Amniotic stem cell (primary cell): ENCODE measurements around the gene SIGLEC12.

Source experiments
- DNase-seq: peaks from one replicate; lab custom pipeline; 2025; lab: John Stamatoyannopoulos, UW

SIGLEC12 gene

DNA sequence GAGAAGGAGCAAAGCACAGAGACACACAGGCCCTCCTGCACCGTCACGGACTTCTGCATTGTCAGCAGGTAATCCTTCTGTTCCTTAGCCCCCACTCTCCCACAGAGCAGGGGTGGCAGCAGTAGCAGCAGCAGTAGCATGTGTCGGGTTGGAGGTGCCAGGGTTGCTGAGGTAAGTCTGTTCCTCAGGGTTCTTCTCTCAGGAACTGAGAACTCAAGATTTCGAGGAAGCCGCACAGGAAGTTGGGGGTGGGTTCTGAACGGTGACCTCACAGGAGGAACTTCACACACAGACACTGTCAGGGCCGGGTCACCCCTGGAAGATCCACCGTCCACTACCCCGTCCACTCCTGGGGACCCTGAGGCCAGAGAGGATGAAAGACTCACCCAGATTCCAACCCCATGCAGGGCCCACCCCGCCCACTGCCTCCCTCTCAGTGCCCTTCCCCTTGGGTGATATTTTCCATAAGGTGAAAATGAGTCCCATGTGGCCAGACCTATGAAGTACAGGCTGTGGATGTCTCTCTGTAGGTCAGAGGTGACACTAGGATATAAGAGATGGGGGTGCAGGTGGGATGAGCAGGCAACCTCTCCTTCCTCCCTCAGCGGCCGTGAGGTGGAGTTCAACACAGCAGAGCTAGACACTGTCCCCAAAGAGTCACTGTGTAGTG is at the start of gene SIGLEC12:
TSS of gene SIGLEC12 (minus strand) at position 207 of the 670 bp plus-strand sequence. CDS start at position 140, 67 bp downstream.
- no peak for DNase-seq

DNA sequence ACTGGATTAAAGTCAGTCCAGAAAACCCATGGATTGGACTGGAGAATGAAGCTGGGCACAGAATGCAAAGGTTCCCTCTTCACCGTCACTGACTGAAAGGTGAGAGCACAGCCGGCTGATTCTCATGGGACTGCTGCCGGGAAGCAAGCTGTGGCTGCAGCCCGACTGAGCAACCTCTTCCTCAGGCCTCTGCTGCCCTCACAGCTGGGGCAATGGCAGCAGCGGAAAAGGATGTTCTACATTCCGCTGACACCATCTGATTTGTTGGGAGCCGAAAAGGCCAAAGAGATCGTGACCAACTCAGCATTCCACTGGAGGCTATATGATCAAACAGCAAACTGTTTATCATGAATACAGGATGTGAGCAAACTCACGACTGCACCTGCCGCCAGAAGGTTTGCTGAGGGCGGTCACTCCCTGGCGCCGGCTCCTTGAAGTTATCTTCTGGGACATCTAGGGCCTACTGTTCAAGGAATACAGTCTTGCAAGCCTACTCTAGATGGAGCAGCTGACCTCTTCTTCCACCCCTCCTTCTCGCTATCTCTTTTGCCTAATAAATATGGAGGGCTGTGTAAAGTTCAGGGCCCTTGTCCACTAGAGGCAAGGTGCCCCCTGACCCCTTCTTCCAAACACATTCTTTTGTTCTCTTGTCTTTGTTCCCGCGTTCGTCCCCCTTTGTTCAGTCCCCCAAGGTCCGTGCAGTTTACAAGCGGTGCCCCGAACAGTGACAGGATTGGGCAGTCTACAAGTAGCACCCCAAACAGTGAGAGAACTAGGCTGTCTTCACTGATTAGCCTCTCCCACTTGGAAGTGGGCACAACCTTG is 49.5 kb upstream of the SIGLEC12 start:
- DNase-seq: no peak

DNA sequence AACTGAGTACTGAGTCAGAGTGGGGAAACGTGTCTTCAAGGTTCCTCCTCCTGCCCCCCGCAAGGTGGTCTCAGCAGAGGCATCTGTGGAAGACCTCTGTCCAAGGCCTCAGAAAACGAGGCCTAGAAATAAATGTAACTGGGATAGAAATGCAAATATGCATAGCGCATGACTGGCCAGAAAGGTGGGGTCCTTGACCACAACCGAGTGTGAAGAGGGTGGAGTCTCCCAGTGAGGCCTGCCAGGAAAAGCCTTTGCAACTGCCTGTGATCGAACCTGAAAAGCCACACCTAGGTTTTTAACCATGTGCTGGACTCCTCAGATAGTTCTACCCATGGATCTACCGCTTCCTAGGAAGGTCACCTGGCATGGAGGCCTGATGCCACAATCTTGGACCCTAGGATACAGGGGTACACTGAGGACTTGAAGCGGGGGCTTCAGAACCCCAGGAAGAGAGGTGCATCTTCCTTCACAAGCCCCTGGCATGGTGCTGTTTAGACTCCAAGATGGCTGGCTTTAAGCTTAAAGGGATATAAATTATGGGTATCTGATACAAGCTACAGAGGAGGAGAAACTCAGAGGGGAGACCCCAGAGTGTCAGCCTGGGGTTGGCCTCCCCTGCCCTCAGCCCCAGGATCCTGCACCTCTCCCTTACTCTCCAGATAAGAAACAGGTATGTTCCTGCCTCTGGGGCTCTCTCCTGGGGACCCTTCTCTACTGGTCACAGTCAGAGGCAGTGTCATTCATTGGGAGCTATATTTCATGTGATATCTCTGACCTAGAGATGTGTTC is 48.1 kb upstream of the SIGLEC12 start:
- DNase-seq: no peak

DNA sequence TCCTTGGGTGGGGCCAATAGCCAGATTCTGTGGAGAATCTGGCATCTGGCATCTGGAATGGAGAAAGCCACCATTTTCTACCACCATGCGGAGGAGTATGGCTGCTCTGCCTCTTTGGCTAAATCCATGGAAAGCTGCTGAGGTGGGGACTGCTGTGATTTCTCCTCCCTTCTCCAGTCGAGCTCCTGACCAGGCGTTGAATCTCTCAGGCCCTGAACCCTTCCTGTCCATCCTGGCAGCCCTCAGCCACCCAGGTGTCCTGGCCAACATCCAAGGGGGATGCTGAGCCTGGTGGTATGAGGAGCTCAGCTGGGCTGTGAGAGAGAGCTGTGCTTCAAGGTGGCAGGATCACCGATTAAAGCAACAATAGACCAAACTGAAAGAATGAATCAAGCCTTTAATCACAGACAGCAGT is 47.3 kb upstream of the SIGLEC12 start:
- no peak for DNase-seq

DNA sequence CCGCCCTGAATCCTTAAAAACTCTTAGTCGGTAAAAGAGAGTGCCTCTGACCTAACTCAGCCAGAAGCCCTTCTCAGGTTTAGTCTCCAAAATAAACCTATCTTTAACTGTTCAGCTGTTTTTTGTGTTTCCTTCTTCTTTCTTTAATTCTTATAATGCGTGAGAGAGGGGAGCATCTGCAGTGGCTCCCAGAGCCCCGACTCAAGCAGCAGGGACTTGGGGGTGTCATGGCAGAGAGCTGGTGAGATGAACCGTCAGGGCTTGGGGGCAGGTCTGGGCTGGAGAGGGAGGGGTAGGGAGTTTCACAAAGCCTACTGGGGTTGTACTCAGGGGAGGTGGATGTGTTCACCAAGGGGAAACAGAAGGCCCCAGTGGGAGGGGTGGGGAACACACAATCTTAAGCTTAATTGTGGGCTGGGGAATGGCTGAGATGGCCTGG is 46.6 kb upstream of the SIGLEC12 start:
- DNase-seq: no peak

DNA sequence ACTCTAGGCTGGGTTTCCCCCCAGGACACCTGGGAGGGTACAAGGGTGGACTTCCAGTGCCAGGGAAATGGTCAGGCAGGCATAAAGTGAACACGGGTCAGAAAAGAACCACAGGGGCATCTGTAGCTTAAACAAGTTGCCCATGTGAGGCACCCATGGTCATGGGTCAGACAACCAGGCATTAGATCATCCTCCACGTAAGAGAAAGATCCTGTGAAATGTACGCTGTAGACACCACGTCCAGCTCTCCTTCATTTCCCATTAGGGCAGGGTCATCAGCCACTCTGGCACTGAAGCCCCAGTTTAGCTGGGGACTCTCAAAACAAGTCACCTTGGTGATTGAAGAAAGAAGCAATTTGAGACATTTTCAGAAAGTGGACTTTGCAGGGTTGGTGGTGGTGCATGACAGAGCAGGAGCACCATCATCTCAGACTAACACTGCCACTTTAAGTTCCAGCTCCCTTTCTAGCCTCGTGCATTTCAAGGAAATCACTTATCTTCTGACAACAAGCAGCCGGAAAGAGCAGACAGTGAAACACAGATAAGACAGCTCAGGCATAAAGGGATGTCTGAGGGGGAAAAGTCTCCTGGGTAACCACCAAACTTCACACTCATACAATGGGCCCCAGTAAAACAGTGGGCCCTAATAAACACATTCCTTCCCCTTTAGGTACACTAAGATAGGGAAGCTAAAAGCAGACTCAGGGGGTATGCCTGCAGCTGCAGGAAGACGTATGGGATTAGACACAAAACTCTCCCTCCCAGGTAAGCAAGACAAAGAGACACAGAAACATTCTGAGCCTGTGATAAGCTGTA is 46.0 kb upstream of the SIGLEC12 start:
- DNase-seq: no peak

DNA sequence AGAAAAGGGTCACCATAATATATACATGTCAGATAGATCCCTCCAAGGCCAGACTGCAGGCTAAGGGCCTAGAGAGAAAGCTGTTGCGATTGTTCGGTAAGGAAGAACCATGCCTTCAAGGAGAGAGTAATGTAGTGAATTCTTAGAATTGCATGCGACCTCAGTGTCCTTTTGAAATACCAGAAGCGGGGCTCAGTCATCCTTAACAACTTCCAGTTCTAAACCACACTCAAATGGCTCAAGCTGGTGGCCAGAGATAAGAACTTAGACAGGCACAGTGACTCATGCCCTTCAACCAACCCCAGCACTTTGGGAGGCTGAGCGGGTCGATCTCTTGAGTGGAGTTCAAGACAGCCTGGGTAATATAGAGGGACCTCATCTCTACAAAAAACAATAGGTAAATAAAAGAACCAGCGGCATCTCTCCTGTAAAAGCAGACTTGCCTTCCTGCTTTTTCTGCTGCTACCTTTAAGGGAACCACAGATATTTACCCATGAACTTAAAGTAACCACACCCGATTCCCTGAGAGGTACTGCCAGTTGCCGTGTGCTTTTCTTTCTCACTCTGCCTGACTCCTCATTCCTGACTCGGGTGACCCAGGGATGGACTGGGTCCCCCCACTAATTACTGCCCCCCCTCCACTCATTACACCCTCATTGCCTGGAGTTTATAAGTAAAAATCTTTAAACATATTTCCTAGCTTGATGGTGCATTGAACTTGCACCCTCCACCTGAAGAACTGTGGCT is 45.2 kb upstream of the SIGLEC12 start:
- DNase-seq: no peak

DNA sequence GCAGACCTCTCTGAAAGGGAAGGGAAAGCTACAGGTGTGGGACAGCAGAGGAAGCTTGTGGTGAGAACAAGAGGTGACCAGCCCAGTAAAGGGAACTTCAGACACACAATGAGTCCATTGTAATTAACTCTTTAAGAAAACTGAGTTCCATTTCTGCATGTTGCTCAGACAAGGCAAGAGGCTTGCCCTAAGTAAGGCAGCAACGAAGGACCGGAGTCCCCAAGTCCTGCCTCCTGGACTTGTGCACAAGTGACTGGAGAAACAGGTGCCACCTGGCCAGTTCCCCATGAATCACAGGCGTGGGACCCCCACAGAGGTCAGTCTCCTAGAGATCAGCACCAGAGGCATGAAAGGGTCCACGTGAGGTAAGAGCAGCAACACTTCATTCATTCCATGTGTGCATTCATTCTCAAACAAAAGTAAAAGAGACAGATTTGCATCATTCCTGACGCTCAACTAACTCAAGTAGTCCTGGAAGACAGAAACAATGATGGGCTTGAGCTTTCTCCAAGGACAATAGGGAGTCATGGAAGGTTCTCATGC is 44.6 kb upstream of the SIGLEC12 start:
- DNase-seq: no peak

DNA sequence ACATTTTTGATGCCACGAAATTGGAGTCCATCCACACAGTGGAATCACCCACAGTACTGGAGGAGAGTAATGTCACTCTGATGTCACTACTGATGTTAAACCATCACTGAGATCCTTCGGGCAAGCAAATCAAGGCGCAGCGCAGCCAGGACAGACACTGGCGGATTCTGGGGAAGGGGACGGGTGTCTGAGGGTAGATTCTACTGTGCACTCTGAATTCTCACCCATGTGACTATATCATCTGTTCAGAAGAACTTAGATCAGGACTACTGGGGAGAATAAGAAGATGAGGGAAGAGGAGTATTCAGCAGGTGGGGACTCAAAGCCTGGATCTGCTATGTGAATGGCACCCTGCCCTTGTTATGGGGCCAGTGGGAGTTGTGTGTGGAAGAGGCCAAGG is 42.4 kb upstream of the SIGLEC12 start:
- DNase-seq: no peak

DNA sequence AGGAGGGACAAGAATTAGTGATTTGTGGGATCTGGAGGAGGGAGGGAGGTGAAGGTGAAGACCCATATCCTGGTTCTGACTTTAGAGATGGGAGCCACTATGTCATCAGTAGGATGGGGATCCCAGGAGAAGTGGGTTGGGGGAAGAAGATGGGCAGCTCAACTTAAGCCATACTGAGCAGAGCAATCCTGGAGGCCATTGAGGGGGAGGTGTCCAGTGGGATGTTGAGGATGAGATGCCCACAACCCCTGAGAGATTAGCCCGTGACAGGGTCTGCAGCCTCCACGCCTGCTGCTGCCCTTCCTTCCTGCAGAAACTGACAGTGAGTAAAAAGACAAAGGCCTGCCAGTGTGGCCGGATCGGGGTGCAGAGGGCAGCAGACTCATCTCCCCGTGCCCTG is 41.1 kb upstream of the SIGLEC12 start:
- no peak for DNase-seq

DNA sequence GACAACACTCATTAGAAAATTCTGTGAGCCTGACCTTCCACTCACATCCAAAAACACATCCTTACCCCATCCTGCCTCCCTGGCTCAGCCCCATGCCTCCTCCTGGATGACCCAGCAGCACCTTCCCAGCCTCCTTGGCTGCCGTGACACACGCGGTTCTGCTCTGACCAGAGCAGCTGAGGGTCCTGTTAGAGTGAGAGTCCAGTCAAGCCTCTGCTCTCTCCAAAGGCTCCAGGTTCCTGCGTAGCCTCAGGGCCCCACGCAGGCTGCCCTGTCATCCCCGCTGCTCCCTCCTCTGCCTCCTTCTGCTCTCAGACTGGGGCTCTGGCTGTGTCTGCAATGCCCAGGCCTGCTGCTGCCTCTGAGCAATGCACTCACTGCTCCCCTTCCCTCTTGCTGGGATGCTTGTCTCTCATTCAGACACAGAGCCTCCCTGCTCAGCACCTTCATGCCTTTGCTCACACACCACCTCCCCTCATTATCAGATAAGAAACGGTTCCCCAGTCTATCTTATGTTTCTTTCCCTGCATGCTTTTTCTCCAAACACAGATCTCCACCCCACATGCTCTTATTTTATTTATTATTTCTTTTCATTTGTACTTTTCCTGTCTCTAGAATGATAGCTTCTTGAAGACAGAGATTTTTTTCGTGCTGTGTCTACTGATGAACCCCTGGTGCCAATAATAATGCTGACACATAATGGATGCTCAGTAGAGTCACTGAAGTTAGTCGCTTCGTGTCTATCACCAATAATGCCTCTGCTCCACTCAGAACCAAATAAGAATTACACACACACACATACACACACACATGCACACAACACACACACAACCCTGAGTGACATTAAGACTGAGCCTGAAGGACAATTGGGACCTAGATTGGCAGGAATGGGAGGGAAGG is 40.1 kb upstream of the SIGLEC12 start:
- no peak for DNase-seq

DNA sequence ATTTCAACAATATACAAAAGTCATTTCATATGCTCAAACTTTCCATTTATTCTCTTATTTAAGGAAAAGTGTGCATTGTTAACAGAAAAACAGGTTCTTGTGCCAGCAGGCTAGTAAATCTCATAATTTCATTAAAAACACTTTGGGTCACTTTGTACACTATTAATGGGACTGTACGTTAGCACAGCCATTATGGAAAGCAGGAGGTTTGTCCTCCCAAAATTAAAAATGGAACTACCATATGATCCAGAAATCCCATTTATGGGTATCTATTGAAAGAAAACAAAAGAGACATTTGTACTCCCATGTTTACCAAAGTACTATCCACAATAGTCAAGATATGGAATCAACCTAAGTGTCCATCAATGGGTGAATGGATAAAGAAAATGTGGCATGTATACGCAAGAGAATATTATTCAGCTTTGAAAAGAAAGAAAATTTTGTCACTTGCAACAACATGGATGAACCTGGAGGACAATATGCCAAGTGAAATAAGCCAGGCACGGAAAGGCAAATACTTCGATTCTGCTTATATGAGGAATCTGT is 38.3 kb upstream of the SIGLEC12 start:
- no peak for DNase-seq

DNA sequence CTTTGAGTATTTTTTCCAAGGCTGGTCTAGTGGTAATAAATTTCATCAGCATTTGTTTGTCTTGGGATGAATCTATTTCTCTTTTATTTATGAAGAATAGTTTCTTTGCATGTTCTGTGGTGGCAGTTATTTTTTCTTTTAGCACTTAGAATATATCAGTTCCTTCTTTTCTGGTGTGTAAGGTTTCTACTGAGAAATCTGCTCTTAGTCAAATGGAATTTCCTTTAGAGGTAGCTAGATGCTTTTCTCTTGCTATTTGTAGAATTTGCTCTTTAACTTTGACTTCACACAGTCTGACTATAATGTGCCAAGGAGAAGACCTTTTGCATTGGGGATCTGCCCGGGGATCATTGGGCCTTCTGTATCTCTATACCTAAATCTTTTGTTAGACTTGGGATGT is 33.9 kb upstream of the SIGLEC12 start:
- DNase-seq: no peak

DNA sequence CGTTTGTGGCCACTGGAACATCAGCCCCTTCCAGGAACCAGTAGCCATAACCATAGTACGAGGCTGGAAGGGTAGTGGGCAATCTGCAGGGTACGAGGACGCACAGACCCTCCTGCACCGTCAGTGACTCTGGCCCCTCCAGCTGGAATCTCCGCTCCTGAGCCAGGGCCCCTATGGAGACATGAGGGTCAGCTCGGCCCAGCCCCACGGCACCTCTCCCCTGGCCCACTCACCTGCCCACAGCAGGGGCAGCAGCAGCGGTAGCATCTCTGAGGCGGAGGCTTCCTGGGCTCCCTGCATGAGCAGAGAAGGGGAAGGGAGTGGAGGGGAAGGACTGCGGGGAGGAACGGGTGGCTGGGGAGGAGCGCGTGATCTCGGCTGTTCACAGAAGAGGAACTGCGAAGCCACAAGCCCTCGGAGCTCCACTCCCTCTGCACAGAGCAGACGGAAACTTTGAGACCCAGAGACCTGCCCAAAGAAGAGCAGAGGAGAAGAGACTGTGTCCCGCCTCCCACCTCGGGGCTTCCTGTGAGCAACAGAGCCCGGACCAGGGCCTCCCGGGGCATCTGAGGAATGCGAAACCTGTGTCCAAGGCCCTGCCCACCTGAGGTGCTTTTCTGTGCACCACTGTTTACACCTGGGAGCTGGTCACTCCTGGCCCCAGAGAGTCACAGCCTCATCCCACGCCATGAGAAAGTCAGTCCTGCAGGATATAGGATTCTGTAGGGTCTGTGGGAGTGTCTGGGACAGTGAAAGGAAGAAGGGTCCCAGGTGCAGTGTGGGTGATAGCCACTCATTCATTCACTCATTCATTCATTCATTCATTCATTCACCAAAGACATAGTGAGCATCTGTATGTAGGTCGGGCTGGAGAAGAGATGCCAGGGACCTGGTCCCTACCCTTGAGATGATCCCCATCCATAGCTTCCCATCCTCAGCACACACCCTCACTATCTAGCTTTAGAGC is 30.0 kb upstream of the SIGLEC12 start, which contains the start of gene SIGLEC6:
TSS of gene SIGLEC6 (minus strand) at position 322 of the 967 bp plus-strand sequence. CDS start at position 300, 22 bp downstream.
- DNase-seq: no peak

DNA sequence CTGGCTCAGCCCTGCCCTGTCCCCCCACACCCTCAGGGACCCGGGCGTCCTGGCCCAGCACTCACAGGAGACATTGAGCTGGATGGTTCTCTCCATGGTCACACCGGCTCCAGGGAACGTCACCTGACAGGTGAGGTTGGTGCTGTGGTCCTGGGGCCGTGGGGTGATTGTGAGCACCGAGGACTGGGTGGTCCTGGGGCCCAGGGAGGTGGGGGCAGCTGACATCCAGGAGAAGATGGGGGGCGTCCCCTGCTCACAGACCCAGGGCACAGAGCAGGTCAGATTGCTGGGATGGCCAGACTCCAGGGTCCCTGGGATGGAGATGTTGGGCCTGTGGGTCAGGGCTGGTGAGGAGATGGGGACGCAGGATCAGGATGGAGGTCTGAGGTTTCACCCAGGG is 29.0 kb upstream of the SIGLEC12 start:
- DNase-seq: no peak

DNA sequence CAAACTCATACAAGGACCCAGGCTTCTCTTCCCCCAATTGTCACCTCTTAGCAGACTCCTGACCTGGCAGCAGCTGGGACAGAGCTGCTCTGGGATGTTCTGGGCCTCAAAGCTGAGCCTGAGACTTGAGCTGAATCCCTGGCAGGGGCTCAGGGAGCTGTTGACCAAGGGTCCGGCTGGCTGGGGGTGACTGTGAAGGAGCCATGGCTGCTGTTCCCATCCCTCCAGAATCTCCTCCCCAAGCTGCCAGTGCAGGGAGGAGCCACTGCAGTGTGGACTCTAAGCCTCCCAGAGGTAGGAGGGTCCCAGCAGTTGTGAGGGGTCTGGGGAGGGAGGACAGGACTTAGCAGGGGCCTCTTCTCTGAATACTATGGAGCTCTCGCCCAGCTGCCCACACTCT is 27.7 kb upstream of the SIGLEC12 start:
- DNase-seq: no peak

DNA sequence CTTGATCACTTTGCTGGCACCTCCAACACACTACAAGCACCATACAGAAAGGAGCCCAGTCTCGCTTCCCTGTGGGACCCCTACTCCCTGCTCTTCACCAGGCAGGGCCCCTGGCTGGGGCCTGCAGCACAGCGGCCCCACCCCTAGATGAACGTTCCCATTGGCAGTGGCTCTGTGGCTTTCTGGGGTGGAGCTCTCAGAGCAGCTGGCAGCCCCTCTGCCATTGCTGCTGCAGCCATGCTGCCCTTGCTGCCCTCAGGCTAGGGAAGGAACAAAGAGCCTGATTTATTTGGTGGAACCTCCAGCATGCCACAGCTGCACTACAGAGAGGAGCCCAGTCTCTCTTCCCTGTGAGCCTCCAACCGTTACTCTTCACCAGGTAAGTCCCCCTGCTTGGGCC is 24.1 kb upstream of the SIGLEC12 start:
- no peak for DNase-seq

DNA sequence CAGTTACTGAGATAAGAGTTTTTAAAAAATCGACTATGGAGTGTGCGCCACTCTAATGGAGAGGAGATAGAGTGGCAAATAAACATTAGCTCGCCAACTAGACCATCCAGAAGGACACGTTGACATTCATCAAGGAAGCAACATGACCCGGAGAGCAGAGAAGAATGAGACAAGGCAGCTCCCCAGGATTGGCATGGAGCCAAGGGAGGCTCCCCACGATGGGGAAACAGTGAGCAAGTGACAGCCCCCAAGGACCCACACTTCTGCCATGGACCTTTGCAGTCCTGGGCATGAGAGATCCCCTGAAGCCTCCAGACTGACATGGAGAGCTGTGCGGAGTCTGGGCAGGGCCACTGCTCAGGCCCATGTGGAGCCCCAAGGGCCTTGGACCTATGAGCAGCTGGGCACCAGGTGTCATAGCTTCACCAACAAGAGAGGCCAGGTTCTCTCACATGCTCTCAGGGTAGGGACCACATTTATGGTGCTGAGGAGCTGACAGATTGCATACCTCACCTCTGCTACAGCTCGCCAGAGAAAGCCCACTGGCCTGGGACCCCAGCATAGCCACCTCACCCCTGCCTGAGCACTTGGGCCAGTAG is 23.2 kb upstream of the SIGLEC12 start:
- DNase-seq: no peak
